Left ventricle myocardium inferior (tissue), 1 donor: ENCODE measurements around the gene CHD9. TPM values are rescaled to one million over a fixed set of nuclear protein-coding genes. Genes with fewer than 3 reads are reported as not detected.

Experiments
- DNase-seq: peaks from one replicate; pipeline ENCODE4 v3.0.0-alpha.2; 2020
- H3K27ac ChIP-seq: fragments of 200-600 bp; replicated peaks from 2 replicates; pipeline ENCODE4 v1.8.0; 2021
- H3K27me3 ChIP-seq: fragments of 200-600 bp; 2 replicates; pipeline ENCODE4 v1.8.0; 2021; ENCODE audit warnings: low read depth
- H3K36me3 ChIP-seq: fragments of 200-600 bp; 2 replicates; pipeline ENCODE4 v1.8.0; 2021
- H3K4me1 ChIP-seq: fragments of 200-600 bp; 2 replicates; pipeline ENCODE4 v1.8.0; 2021
- H3K4me3 ChIP-seq: fragments of 200-600 bp; 2 replicates; pipeline ENCODE4 v1.8.0; 2021; ENCODE audit warnings: mild to moderate bottlenecking, moderate library complexity
- H3K9me3 ChIP-seq: fragments of 200-600 bp; replicated peaks from 2 replicates; pipeline ENCODE4 v1.8.0; 2021
- intact Hi-C: fragments of 100-400 bp; cut with micrococcal nuclease; formaldehyde crosslinking; loops from one replicate; pipeline ENCODE4 v1.11.0; 2022
- total RNA-seq: library from RNA; stranded (reverse); fragmentation: NEBNext Ultra II Directional; extraction: Animal tissue kit (Norgen Biotek cat#: 25700); gene quantifications from one replicate; pipeline ENCODE4 v1.2.1, GENCODE V29; 2021
- TF ChIP-seq, protein P1 (sequence below): fragments of 200-600 bp; IDR thresholded peaks from 2 replicates; pipeline ENCODE4 v1.8.0; 2021; ENCODE audit warnings: antibody characterized with exemption, mild to moderate bottlenecking, borderline replicate concordance
- donor health status: DM: no; HTN: yes; CAD: no; lungs with severe emphysema.

Gene CHD9
- total RNA-seq, 1 donor from 2014 or later = 38.9 TPM

DNA sequence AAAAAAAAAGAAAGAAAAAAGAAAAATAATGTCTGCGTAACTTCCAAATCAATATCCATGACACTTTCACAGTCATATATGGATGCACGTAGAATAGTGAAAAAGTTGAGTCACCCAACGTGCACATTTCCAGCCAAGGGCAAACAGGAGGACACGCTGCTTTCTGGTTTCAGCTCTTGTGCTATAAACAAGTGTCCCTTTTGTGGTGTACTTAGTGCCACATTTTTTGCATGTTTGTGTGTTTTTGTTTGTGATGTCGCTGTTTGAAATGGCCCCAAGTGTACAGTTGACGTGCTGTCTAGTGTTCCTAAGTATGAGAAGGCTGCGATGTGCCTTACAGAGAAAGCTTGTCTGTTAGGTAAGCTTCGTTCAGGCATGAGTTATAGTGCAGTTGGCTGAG is 2.9 kb downstream of the CHD9 start:
- Histone ChIP-seq H3K4me1 (peaks cover 75% of the 10 kb centered on the region), H3K27me3 (no peaks in the 10 kb centered on the region), H3K27ac (peak overlapping the region; percentile 94), H3K36me3 (no peaks in the 10 kb centered on the region), H3K9me3 (no peaks in the 10 kb centered on the region), H3K4me3 (no peak overlapping the region)
- DNase-seq = no peak
- intact Hi-C loops = loop anchor here (5.0 to 10.0 kb wide), 2 partner anchors 40 to 107 kb away; no protein-coding TSS in a partner anchor
- TF ChIP-seq, protein P1, sequence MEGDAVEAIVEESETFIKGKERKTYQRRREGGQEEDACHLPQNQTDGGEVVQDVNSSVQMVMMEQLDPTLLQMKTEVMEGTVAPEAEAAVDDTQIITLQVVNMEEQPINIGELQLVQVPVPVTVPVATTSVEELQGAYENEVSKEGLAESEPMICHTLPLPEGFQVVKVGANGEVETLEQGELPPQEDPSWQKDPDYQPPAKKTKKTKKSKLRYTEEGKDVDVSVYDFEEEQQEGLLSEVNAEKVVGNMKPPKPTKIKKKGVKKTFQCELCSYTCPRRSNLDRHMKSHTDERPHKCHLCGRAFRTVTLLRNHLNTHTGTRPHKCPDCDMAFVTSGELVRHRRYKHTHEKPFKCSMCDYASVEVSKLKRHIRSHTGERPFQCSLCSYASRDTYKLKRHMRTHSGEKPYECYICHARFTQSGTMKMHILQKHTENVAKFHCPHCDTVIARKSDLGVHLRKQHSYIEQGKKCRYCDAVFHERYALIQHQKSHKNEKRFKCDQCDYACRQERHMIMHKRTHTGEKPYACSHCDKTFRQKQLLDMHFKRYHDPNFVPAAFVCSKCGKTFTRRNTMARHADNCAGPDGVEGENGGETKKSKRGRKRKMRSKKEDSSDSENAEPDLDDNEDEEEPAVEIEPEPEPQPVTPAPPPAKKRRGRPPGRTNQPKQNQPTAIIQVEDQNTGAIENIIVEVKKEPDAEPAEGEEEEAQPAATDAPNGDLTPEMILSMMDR = no peak

GRCh38 chr16:53058441-53058840 is 3.6 kb downstream of the CHD9 start:
- no peaks in the 10 kb centered on the region for H3K9me3 ChIP-seq
- H3K4me3 ChIP-seq = no peak overlapping the region
- H3K4me1 ChIP-seq = peaks cover 76% of the 10 kb centered on the region
- H3K36me3 ChIP-seq = no peaks in the 10 kb centered on the region
- intact Hi-C loops = loop anchor here (5.0 to 10.0 kb wide), 2 partner anchors 39 to 106 kb away; no protein-coding TSS in a partner anchor
- DNase-seq = no peak
- TF ChIP-seq, protein P1 = no peak
- H3K27me3 ChIP-seq = no peaks in the 10 kb centered on the region
- H3K27ac ChIP-seq = peak overlapping the region; percentile 11

DNA sequence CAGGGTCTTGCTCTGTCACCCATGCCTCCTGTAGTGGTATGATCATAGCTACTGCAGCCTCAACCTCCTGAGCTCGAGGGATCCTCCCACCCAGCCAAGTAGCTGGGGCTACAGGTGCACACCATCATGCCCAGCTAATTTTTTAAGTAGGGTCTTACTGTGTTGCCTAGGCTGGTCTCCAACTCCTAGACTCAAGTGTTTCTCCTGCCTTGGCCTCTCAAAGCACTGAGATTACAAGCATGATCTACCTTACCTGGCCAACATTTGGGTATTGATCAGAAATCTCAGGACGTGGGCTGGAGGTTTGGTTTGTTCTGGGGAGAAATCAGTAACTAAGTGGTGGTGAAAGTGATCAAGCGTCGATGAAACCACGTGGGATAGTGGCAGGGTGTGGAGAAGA is 4.1 kb downstream of the CHD9 start:
- no peaks in the 10 kb centered on the region for H3K27me3 ChIP-seq
- no peaks in the 10 kb centered on the region for H3K36me3 ChIP-seq
- intact Hi-C loops = loop anchor here (5.0 to 10.0 kb wide), 2 partner anchors 38 to 106 kb away; no protein-coding TSS in a partner anchor
- no peak overlapping the region for H3K4me3 ChIP-seq
- peaks cover 74% of the 10 kb centered on the region for H3K4me1 ChIP-seq
- TF ChIP-seq, protein P1 = no peak
- DNase-seq = no peak
- H3K9me3 ChIP-seq = no peaks in the 10 kb centered on the region
- H3K27ac ChIP-seq = peak overlapping the region; percentile 11

DNA sequence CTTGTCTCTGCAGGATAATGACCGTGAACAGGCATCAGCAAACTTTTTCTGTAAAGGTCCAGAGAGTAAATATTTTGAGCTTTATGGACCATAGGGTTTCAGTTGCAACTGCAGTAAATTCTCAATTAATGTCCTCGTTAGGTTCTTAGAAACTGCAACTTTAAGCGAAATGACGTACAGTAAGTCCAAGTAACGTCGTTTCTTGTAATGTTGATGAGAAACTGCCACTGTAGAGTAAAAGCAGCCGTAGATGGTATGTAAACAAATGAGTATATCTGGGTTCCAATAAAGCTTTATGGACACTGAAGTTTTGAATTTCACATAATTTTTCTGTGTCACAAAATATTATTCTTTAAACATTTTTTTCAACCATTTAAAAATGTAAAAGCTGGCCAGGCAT is 4.9 kb downstream of the CHD9 start:
- H3K36me3 ChIP-seq = no peaks in the 10 kb centered on the region
- no peaks in the 10 kb centered on the region for H3K9me3 ChIP-seq
- no peak for DNase-seq
- intact Hi-C loops = loop anchor here (5.0 to 10.0 kb wide), 2 partner anchors 38 to 105 kb away; no protein-coding TSS in a partner anchor
- peaks cover 76% of the 10 kb centered on the region for H3K4me1 ChIP-seq
- TF ChIP-seq, protein P1 = no peak
- no peaks in the 10 kb centered on the region for H3K27me3 ChIP-seq
- no peak overlapping the region for H3K4me3 ChIP-seq
- H3K27ac ChIP-seq = peak overlapping the region; percentile 11

GRCh38 chr16:53061256-53061655 is 6.5 kb downstream of the CHD9 start:
- Histone ChIP-seq H3K9me3 (no peaks in the 10 kb centered on the region), H3K27ac (peak overlapping the region; percentile 45), H3K36me3 (no peaks in the 10 kb centered on the region), H3K4me1 (peaks cover 77% of the 10 kb centered on the region), H3K27me3 (no peaks in the 10 kb centered on the region), H3K4me3 (no peak overlapping the region)
- intact Hi-C loops = no loop called here
- TF ChIP-seq, protein P1 = no peak
- DNase-seq = no peak
